ENCODE results near the gene BTBD19. TPM values are rescaled to one million over a fixed set of nuclear protein-coding genes. Genes with fewer than 3 reads are reported as not detected.

Gene BTBD19
- total and polyA plus RNA-seq, 9 of the 15 experiments (the other 6 are each of a cell fraction or from before 2014, with no cell fraction given), result 0.22 to 2.0 (median 0.95) TPM

DNA sequence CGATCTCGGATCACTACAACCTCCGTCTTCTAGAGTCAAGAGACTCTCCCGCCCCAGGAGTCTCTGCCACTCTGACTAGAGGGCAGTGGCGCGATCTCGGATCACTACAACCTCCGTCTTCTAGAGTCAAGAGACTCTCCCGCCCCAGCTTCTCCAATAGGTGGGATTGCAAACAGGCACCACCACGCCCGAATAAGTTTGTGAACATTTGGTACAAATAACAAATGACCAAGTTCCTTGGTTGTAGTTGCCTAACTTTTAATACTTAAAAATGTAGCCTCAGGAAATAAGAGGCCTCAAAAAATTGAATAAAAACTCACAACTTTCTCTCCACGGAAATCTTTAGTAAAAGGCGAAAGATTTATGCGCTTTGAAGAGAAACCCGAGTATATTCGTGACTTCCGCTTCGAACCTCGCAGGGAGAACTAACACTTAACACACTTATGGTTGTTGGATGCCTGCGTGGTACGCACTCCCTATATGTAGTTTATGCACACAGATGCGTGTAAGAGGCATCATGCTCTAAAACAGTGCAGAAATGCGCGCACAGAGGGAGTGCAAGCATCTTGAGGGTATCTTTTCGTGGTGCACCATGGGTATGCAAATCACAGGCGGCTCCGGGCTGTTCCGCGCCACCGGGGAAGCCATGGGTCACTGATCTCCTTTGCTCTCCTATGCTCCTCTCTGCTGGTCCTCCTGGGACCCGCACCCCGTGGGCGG lies 11.4 kb downstream of the BTBD19 start (continued):
- TF ChIP-seq ZNF644 (tag; IDR thresholded peaks at IDR 0.05; ENCODE audit: low read depth) (peak; percentile 65; the same call in 1 of the 2 replicates), ZBTB11 (CRISPR knock-in tag; IDR thresholded peaks at IDR 0.05) (peak in 1 of 3 experiments; percentile 83; a peak in 2 of 6 replicates), SOX6 (IDR thresholded peaks at IDR 0.05) (peak; percentile 96), MYBL2 (IDR thresholded peaks at IDR 0.05; ENCODE audit: low read depth) (no peak), MYBL2 (CRISPR knock-in tag; IDR thresholded peaks at IDR 0.05; ENCODE audit: borderline replicate concordance) (no peak), MED1 (CRISPR knock-in tag; IDR thresholded peaks at IDR 0.05; ENCODE audit: borderline replicate concordance) (no peak; the same call in 1 of the 2 replicates), TCF7 (IDR thresholded peaks at IDR 0.05; ENCODE audit: borderline replicate concordance) (peak; percentile 67; the same call in 1 of the 2 replicates), CREBBP (IDR thresholded peaks at IDR 0.05; ENCODE audit: low read depth, low read length) (no peak), CEBPZ (IDR thresholded peaks at IDR 0.05; ENCODE audit: borderline replicate concordance, low read depth, low read length) (no peak), ASH1L (IDR thresholded peaks at IDR 0.05; ENCODE audit: borderline replicate concordance, low read depth, partially characterized antibody) (peak; percentile 78), MXI1 (IDR thresholded peaks at IDR 0.05; ENCODE audit: low read depth, low read length) (peak; percentile 89; the same call in 1 of the 2 replicates), E2F8 (IDR thresholded peaks at IDR 0.05; ENCODE audit: low read depth, partially characterized antibody) (peak; percentile 79)
- TF ChIP-seq, protein P1, sequence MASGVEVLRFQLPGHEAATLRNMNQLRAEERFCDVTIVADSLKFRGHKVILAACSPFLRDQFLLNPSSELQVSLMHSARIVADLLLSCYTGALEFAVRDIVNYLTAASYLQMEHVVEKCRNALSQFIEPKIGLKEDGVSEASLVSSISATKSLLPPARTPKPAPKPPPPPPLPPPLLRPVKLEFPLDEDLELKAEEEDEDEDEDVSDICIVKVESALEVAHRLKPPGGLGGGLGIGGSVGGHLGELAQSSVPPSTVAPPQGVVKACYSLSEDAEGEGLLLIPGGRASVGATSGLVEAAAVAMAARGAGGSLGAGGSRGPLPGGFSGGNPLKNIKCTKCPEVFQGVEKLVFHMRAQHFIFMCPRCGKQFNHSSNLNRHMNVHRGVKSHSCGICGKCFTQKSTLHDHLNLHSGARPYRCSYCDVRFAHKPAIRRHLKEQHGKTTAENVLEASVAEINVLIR (CRISPR knock-in tag; IDR thresholded peaks at IDR 0.05), result no peak; the same call in none of the 2 replicates

Data from K562 (cell line).